ENCODE data around the gene UBE2E2.

The UBE2E2 gene

DNA sequence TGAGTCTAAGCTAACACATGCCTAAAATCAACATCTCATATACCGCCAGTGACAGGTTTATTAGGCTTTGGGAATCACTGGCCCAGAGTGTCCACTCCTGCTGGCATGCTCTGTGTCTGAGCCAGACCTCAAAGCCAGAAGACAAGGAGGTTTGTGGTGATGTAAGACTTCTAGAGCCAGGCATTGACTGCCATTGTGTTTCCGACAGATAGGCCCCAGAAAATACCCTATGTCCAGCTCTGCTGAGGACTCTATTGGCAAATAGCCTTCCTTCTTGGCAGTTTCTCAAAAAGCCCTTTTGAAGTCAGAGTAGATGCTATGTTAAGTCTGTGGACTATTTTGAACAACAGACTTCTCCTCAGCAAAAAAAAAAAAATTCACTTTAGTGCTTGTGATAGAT lies 420.7 kb downstream of the UBE2E2 start:
- no peak for DNase-seq (ENCODE audit: low spot score)

DNA sequence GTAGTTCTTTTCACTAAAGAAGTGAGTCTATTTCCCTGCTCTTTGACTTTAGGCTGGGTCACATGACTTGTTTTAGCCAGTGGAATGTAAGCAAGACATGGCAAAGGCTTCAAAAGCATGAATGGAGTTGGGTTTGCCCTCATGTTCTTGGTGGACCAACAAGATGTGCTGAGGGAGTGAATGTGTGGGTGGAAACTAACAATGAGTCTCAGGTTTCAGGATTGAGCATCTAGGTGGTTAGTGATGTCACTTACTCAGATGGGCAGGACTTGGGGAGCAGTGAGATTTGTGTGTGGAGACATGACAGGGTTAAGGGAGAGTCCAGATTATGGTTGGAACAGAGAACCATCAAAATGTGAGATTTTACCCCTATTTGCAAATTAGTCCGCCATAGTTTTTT lies 421.2 kb downstream of the UBE2E2 start:
- no peak for DNase-seq (ENCODE audit: low spot score)

DNA sequence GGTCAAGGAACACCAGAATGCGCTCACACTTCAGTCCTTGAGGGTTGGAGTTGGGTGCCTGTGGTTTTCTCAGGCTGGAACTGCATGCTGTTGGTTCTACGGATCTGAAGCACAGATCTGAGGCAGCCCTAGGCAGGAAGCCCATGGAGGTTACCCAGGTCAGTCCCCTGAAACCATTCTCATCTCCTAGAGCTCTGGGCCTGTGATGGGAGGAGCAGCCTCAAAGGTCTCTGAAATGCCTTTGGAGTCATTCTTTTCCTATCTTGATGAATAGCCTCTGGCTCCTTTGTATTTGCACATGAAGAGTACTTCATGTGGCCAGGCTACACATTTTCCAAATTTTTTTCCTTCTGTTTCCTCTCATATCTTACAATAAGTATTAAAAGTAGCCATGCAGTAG lies 423.3 kb downstream of the UBE2E2 start:
- no peak for DNase-seq (ENCODE audit: low spot score)

DNA sequence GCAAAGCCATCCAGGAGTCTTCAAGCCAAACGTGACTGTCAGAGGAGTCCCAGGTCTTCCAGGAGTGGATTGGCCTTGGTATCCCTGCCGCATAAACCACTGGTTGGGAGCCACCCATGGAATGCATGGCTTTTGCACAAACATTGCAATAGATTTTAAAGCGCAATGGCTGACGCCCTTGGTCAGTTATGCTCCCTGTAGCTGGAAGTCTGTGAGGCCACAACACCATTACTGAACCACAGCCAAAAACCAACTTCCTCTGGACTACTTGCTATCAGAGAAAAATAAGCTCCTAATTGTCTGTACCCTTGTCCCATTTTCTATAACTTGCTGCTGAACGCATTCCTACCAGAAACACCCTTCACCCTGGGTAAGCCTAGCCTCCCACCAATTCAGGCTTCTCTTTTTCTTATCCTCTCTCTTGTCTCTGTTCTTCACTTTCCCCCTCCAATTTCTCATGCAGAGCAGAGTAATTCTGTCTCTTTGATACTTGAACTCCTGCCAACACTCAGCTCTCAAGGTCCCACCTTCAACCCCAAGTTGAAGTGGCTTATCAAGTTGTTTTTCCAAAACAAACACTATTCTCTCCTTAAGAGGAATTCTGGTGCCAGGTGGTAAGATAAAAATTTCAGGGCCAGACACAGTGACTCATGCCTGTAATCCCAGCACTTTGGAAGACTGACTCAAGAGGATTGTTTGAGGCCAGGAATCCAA lies 426.2 kb downstream of the UBE2E2 start:
- DNase-seq (ENCODE audit: low spot score), result no peak

DNA sequence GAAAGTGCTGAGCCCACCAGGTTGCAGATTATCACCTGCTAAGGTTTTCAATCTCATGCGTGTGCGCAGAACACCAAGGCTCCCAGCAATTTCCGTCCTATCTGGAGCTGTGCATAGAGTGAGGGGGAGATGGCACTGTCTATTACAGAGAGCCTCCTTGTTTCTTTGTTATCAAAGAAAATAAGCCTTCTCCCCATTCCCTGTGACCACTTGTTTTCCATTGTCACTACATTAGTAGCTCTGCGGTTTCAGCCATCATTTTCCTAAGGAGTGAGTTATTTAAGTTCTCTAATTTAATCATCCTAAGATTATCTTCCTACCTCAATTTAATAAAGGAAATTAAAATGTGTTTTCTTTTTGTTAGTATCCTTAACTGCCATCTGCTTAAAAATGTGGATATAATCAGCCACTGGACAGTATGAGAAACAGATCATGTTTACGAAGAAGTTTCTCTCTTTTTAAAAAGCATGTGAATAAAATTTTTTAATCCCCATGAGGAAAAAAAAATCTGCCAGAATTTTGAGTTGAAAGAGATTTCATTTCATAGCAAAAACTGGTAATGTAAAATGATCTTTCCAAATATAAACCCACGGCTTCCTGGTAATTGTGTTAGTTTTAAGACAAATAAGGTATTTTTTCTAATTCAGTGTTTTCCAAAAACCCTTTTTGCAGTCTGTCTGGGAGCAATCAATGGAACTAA lies 430.3 kb downstream of the UBE2E2 start:
- no peak for DNase-seq (ENCODE audit: low spot score)

DNA sequence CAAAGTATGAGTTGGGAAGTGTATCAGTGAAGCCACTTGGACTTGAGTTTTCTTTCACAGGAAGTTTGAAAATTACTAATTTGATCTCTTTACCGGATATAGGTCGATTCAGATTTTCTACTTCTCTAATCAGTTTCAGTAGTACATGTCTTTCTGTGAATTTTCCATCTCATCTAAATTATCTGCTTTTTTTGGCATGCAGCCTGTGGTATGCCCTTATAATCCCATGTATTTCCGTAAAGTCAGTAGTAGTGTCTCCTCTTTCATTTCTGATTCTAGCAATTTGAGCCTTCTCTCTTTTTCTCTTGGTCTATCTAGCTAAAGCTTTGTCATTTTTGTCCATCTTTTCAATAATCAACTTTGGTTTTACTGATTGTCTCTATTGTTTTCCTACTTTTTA lies 434.2 kb downstream of the UBE2E2 start:
- no peak for DNase-seq (ENCODE audit: low spot score)

DNA sequence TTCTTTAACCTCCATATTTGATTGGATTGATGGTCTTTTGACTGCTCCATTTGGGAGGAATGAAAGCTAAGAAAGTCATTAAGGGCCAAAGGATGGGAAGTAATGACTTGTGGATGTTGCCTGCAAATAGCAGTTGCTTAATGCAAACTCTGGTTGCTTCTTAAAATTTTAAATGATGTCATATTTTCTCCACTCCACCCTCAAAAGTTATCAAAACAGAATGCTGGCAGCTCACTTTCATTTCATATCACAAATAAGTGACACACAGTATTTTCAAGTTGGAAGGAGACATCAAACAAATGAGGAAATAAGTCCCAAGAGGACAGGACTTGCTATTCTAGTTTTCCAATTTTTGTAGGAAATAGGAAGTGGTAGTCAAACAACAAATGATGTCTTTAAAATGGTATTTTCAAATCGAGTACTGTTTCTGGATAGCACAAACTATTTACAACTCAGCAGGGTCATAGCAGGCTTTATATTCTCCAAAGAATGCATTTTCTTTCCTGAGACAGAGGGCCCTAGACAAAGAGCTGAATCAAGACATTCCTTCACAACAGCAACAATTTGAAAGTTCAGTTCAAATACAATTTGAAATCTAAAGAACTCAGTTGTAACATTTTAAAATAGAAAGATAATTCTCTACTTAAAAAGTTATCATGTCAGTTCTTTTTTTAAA lies 437.5 kb downstream of the UBE2E2 start:
- no peak for DNase-seq (ENCODE audit: low spot score)

All from activated CD4-positive, alpha-beta T cell treated with anti-CD3 and anti-CD28 coated beads, Interleukin-2, Interleukin-4, amounts not matched to agents 100 ng/mL and 50 ng/mL, durations not matched to agents 16 hours and 8 hours (primary cell).